Fibroblast of villous mesenchyme (primary cell): ENCODE results near the gene RNF208. TPM values are rescaled to one million over a fixed set of nuclear protein-coding genes. Genes with fewer than 3 reads are reported as not detected.
"Not testable (repeated sequence)": the region's sequence is repeated elsewhere in the genome, so short reads cannot be mapped to it uniquely, and the experiment has no call there.

ENCODE experiments used
- DNase-seq: peaks from one replicate; pipeline ENCODE4 v3.0.0-alpha.2; 2010; ENCODE audit warnings: low read depth
- H3K4me3 ChIP-seq: 2 replicates; pipeline ENCODE4 v1.5.1; 2011; ENCODE audit warnings: low read depth, mild to moderate bottlenecking, low read length
- CTCF ChIP-seq: IDR thresholded peaks from 2 replicates; pipeline ENCODE4 v1.5.1; 2012; ENCODE audit warnings: low read depth, mild to moderate bottlenecking, low read length; ENCODE audit not compliant: insufficient read depth
- total RNA-seq: library from RNA; depleted of rRNA; stranded (reverse); fragments of >200 nt; gene quantifications from 2 replicates; pipeline ENCODE4 v1.2.3, GENCODE V29; 2012

Gene RNF208
- total RNA-seq, 1 donor = under 0.01 TPM

GRCh38 chr9:137240841-137241489 is 18.9 kb upstream of the RNF208 start, which contains the start of gene TUBB4B:
TUBB4B (plus strand) TSS chr9:137241287; CDS start chr9:137241361, 74 bp downstream.
- peak within 1 kb of the TSS; percentile 85 for H3K4me3 ChIP-seq
- peak; percentile 100 for DNase-seq
- no peak for TF ChIP-seq CTCF

- peak; percentile 75 for DNase-seq
- H3K4me3 ChIP-seq = peak overlapping the region; percentile 65
- no peak for TF ChIP-seq CTCF
Measured at GRCh38 chr9:137240318-137240840, 18.3 kb upstream of the RNF208 start.

GRCh38 chr9:137239541-137240200 is 17.6 kb upstream of the RNF208 start:
- not testable (repeated sequence) for DNase-seq
- H3K4me3 ChIP-seq = peak overlapping the region; percentile 65

GRCh38 chr9:137237759-137238726 is 16.0 kb upstream of the RNF208 start:
- DNase-seq = no peak
- H3K4me3 ChIP-seq = no peak overlapping the region
- no peak for TF ChIP-seq CTCF

GRCh38 chr9:137236936-137237421 is 14.9 kb upstream of the RNF208 start:
- H3K4me3 ChIP-seq = no peak overlapping the region
- DNase-seq = no peak
- TF ChIP-seq CTCF = no peak

GRCh38 chr9:137236238-137236935 is 14.3 kb upstream of the RNF208 start:
- peak; percentile 98 for TF ChIP-seq CTCF
- no peak overlapping the region for H3K4me3 ChIP-seq
- peak; percentile 72 for DNase-seq
